Natural killer cell (primary cell): Measurements from ENCODE around the gene KIZ. TPM values are rescaled to one million over a fixed set of nuclear protein-coding genes. Genes with fewer than 3 reads are reported as not detected.

Source experiments
- ATAC-seq, 3 donors: fragments of 150-1000 bp in 2 of 3; fragments of 200-7000 bp in 1 of 3; cut with Tn5 transposase; 1 replicate in 1 of 3; 2 replicates in 2 of 3; pipeline ENCODE4 v1.10.0; 2021; ENCODE audit warnings: mild to moderate bottlenecking in 2 of 3, moderate library complexity in 2 of 3
- DNase-seq, 2 donors: peaks; one replicate each; pipeline versions ENCODE4 v3.0.0 to v3.0.0-alpha.2; 2013 to 2021; ENCODE audit warnings: mixed read lengths in 1 of 2
- H3K27ac ChIP-seq: one replicate; pipeline ENCODE4 v1.5.1; 2013; ENCODE audit warnings: mild to moderate bottlenecking, low read length
- H3K27me3 ChIP-seq: one replicate; pipeline ENCODE4 v1.6.1; 2013; ENCODE audit warnings: low read length; ENCODE audit not compliant: control insufficient read depth, insufficient read depth
- H3K36me3 ChIP-seq: one replicate; pipeline ENCODE4 v1.6.1; 2013; ENCODE audit warnings: low read length; ENCODE audit not compliant: control insufficient read depth, insufficient read depth
- H3K4me1 ChIP-seq: one replicate; pipeline ENCODE4 v1.6.1; 2013; ENCODE audit warnings: low read length; ENCODE audit not compliant: control insufficient read depth, insufficient read depth
- H3K4me3 ChIP-seq: one replicate; pipeline ENCODE4 v1.5.1; 2013; ENCODE audit warnings: low read length
- H3K9me3 ChIP-seq: one replicate; pipeline ENCODE4 v1.6.1; 2013; ENCODE audit warnings: low read length; ENCODE audit not compliant: control insufficient read depth, insufficient read depth
- H3K27ac Mint-ChIP-seq, 2 donors: one replicate each; pipeline ENCODE4 v1.8.0; 2022; ENCODE audit warnings: mild to moderate bottlenecking in 2 of 2, mixed read lengths in 2 of 2, moderate library complexity in 1 of 2
- H3K27me3 Mint-ChIP-seq, 2 donors: one replicate each; pipeline ENCODE4 v1.8.0; 2022; ENCODE audit warnings: low read depth in 2 of 2, mixed read lengths in 2 of 2
- H3K36me3 Mint-ChIP-seq: one replicate; pipeline ENCODE4 v1.8.0; 2022; ENCODE audit warnings: mixed read lengths
- H3K4me1 Mint-ChIP-seq, 2 donors: one replicate each; pipeline ENCODE4 v1.8.0; 2022; ENCODE audit warnings: mixed read lengths in 2 of 2
- H3K4me3 Mint-ChIP-seq: one replicate; pipeline ENCODE4 v1.8.0; 2022; ENCODE audit warnings: mild to moderate bottlenecking, moderate library complexity, mixed read lengths
- H3K9me3 Mint-ChIP-seq, 2 donors: one replicate each; pipeline ENCODE4 v1.8.0; 2022; ENCODE audit warnings: mixed read lengths in 2 of 2
- CTCF ChIP-seq: fragments of 200-600 bp; IDR thresholded peaks from one replicate; pipeline ENCODE4 v1.8.0; 2022; ENCODE audit warnings: antibody characterized with exemption
- WGBS: methylation state at CpG from one replicate; pipeline ENCODE4 v1.1.7; 2013; ENCODE audit warnings: missing lambda C conversion rate; ENCODE audit not compliant: insufficient coverage; 5-methylcytosine and 5-hydroxymethylcytosine counted together
- intact Hi-C: fragments of 100-400 bp; cut with micrococcal nuclease; formaldehyde crosslinking; loops from one replicate; pipeline ENCODE4 v1.14.2; 2022
- total RNA-seq, 4 donors: library from RNA; stranded (reverse); fragments of 120-200 nt in 1 of 4; gene quantifications; one replicate each; pipeline versions ENCODE4 v1.2.3 to v1.2.4, GENCODE V29; 2013 to 2022

KIZ gene
- total RNA-seq, 3 donors from 2014 or later (not counting 1 experiment from before 2014, with no cell fraction given) = 32.9 to 38.2 (median 35.3) TPM

DNA sequence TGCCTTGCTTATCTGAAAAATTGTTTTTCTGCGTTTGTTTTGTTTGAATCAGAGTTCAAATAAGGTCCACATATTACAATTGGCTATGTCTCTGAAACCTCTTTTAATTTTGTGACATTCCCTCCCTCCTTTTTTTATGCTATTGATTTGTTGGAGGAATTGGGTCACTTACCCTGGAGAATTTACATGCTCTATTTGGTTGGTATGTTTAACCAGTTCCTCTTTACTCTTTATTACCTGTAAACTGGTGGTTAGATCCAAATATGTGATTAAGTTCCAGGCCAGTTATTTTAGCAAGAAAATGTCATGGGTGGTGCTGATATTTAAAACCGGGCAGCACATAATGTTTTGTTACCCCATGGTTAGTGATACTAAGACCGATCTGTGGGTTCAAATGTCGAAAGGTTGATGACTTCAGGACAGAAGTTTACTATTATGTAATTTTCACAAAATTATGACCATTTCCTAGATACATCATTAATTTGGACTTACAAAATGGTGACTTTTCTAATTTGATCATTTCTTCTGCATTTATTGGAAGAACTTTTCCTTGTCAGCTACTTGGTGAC lies 77.3 kb downstream of the KIZ start:
- H3K9me3 Mint-ChIP-seq = no peaks in the 10 kb centered on the region
- no peak overlapping the region for H3K4me3 Mint-ChIP-seq
- DNase-seq (no peak), ATAC-seq (no peak)
- WGBS = 100% methylated on average over 3 of the region's 4 CpGs
- Histone ChIP-seq H3K4me1 (no peaks in the 10 kb centered on the region), H3K27ac (no peak overlapping the region), H3K4me3 (no peak overlapping the region), H3K9me3 (no peaks in the 10 kb centered on the region), H3K36me3 (peaks cover 6% of the 10 kb centered on the region), H3K27me3 (no peaks in the 10 kb centered on the region)
- intact Hi-C loops = no loop called here
- no peaks in the 10 kb centered on the region for H3K4me1 Mint-ChIP-seq
- peaks cover 10% of the 10 kb centered on the region for H3K36me3 Mint-ChIP-seq
- TF ChIP-seq CTCF = no peak
- no peaks in the 10 kb centered on the region for H3K27me3 Mint-ChIP-seq
- H3K27ac Mint-ChIP-seq = no peak overlapping the region

- no peak overlapping the region for H3K4me3 Mint-ChIP-seq
- H3K4me1 ChIP-seq = no peaks in the 10 kb centered on the region
- ATAC-seq (no peak), DNase-seq (no peak)
- intact Hi-C loops = no loop called here
- H3K4me1 Mint-ChIP-seq = no peaks in the 10 kb centered on the region
- no peak for TF ChIP-seq CTCF
- peaks cover 6% of the 10 kb centered on the region for H3K36me3 ChIP-seq
- no peaks in the 10 kb centered on the region for H3K9me3 ChIP-seq
- H3K4me3 ChIP-seq = no peak overlapping the region
- H3K36me3 Mint-ChIP-seq = peaks cover 10% of the 10 kb centered on the region
- WGBS = 93% methylated on average over 2 of the region's 3 CpGs
- no peak overlapping the region for H3K27ac ChIP-seq
- no peaks in the 10 kb centered on the region for H3K27me3 ChIP-seq
- no peaks in the 10 kb centered on the region for H3K27me3 Mint-ChIP-seq
- no peaks in the 10 kb centered on the region for H3K9me3 Mint-ChIP-seq
- no peak overlapping the region for H3K27ac Mint-ChIP-seq
Observed at GRCh38 chr20:21206584-21206983, 80.7 kb downstream of the KIZ start.

DNA sequence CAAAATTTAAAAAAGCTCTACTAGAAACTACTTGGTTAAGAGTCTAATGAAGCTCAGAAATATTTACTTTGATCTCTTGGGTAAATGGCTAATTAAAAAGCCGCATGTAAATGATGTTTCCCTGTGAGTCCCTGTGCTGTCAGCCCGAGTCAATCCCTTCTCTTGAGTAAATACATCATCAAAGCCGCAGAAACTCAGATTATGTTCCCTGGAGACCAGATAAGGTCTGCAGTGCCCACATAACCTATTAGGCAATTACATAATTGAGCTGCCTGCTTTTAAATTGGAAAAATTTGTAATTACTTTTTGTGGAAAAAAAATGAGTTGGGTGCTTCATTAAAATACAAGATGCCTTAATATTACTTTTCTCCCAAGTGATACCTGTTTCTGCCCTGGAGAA lies 83.1 kb downstream of the KIZ start:
- 98% methylated on average over 3 of the region's 3 CpGs for WGBS
- H3K4me1 ChIP-seq = no peaks in the 10 kb centered on the region
- Mint-ChIP-seq H3K9me3 (no peaks in the 10 kb centered on the region), H3K4me1 (no peaks in the 10 kb centered on the region), H3K36me3 (peaks cover 10% of the 10 kb centered on the region), H3K27ac (no peak overlapping the region), H3K4me3 (no peak overlapping the region), H3K27me3 (no peaks in the 10 kb centered on the region)
- ATAC-seq = no peak
- intact Hi-C loops = no loop called here
- no peak for DNase-seq
- TF ChIP-seq CTCF = no peak
- no peaks in the 10 kb centered on the region for H3K27me3 ChIP-seq
- H3K9me3 ChIP-seq = no peaks in the 10 kb centered on the region
- H3K27ac ChIP-seq = no peak overlapping the region
- H3K36me3 ChIP-seq = peaks cover 6% of the 10 kb centered on the region
- H3K4me3 ChIP-seq = no peak overlapping the region

DNA sequence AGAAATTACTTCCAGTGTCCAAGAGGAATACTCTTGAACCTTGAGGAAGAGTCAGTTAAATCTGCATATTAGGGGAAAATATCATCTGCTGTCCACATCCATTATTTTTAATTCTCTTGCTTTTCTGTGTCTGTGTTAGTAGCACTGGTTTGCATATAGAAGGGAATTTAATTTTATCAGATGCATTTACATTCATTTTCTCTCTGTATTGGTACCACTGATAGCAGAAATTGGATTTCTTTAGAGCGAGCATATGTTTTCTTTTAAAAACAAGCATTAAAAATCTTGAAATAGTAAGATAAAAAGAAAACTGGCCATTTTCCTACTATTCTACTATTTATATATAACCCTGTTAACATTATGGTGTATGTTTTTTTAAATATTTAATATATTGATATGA lies 83.8 kb downstream of the KIZ start:
- Histone ChIP-seq H3K27me3 (no peaks in the 10 kb centered on the region), H3K4me3 (no peak overlapping the region), H3K27ac (no peak overlapping the region), H3K4me1 (no peaks in the 10 kb centered on the region), H3K36me3 (peaks cover 6% of the 10 kb centered on the region), H3K9me3 (no peaks in the 10 kb centered on the region)
- no peak for TF ChIP-seq CTCF
- no peaks in the 10 kb centered on the region for H3K9me3 Mint-ChIP-seq
- no peak overlapping the region for H3K4me3 Mint-ChIP-seq
- peaks cover 10% of the 10 kb centered on the region for H3K36me3 Mint-ChIP-seq
- no peaks in the 10 kb centered on the region for H3K4me1 Mint-ChIP-seq
- no CpG with 5 or more reads among the region's 1 CpG for WGBS
- H3K27ac Mint-ChIP-seq = no peak overlapping the region
- no peak for DNase-seq
- intact Hi-C loops = no loop called here
- H3K27me3 Mint-ChIP-seq = no peaks in the 10 kb centered on the region
- no peak for ATAC-seq
